Thyroid gland (tissue), 4 donors: ENCODE results near the gene FBXO21. TPM values are rescaled to one million over a fixed set of nuclear protein-coding genes. Genes with fewer than 3 reads are reported as not detected.

Source experiments
- DNase-seq, 2 donors: peaks; one replicate each; pipeline ENCODE4 v3.0.0-alpha.2; 2019
- H3K27ac ChIP-seq, 3 donors: fragments of 200-600 bp; sonication (generic); 1 replicate in 2 of 3; 2 replicates in 1 of 3; pipeline ENCODE4 v1.5.1; 2016 to 2019; ENCODE audit warnings: mild to moderate bottlenecking in 1 of 3, moderate library complexity in 1 of 3
- H3K27me3 ChIP-seq: fragments of 200-600 bp; sonication (generic); one replicate; pipeline ENCODE4 v1.5.1; 2019
- H3K36me3 ChIP-seq, 2 donors: fragments of 200-600 bp; sonication (generic); one replicate each; pipeline ENCODE4 v1.5.1; 2016 to 2019
- H3K4me1 ChIP-seq, 2 donors: fragments of 200-600 bp; sonication (generic); one replicate each; pipeline ENCODE4 v1.5.1; 2017 to 2019
- H3K4me3 ChIP-seq, 3 donors: fragments of 200-600 bp; sonication (generic); replicated peaks in 1 of 3; 1 replicate in 2 of 3; 2 replicates in 1 of 3; pipeline ENCODE4 v1.5.1; 2016; ENCODE audit warnings: mild to moderate bottlenecking in 1 of 3
- H3K9me3 ChIP-seq: fragments of 200-600 bp; sonication (generic); one replicate; pipeline ENCODE4 v1.5.1; 2017
- CTCF ChIP-seq, 6 experiments: fragments of 200-600 bp in 3 of 6; fragments of 450-650 bp in 3 of 6; sonication (generic) in 3 of 6; IDR thresholded peaks; one replicate each; pipeline ENCODE4 v1.5.1; 2016 to 2019; ENCODE audit warnings: antibody characterized with exemption in 6 of 6, mild to moderate bottlenecking in 2 of 6, inconsistent platforms in 1 of 6, moderate library complexity in 1 of 6
- POLR2A ChIP-seq, 2 donors: fragments of 450-650 bp; IDR thresholded peaks; one replicate each; pipeline ENCODE4 v1.6.1; 2017; ENCODE audit warnings: antibody characterized with exemption in 2 of 2, mild to moderate bottlenecking in 2 of 2, moderate library complexity in 1 of 2
- WGBS, 2 donors: methylation state at CpG; one replicate each; pipeline ENCODE4 v1.1.5; 2017; 5-methylcytosine and 5-hydroxymethylcytosine counted together
- intact Hi-C: fragments of 100-400 bp; cut with DNase I; formaldehyde crosslinking; loops from one replicate; pipeline ENCODE4 v1.15.1; 2023
- total RNA-seq, 4 donors: library from RNA; depleted of rRNA; stranded (reverse); fragments of >200 nt; gene quantifications; one replicate each; pipeline ENCODE4 v1.2.3, GENCODE V29; 2016

The FBXO21 gene
- total RNA-seq, 4 donors from 2014 or later = 90.6 to 298 (median 196) TPM

GRCh38 chr12:117101953-117102799, 88.1 kb downstream of the FBXO21 start:
- intact Hi-C loops = no loop called here
- TF ChIP-seq POLR2A (IDR thresholded peaks at IDR 0.05) (no peak), CTCF (IDR thresholded peaks at IDR 0.05) (no peak)
- H3K27ac ChIP-seq = no peak overlapping the region

GRCh38 chr12:117100851-117101673, 89.2 kb downstream of the FBXO21 start:
- WGBS, 2 donors = 66 to 67% methylated on average over 1 to 7 of the region's 8 CpGs
- Histone ChIP-seq H3K4me3 (no peak overlapping the region), H3K27ac (no peak overlapping the region), H3K4me1 (peaks cover 13 to 25% of the 10 kb centered on the region in 2 donors), H3K36me3 (no peaks in the 10 kb centered on the region), H3K9me3 (no peaks in the 10 kb centered on the region), H3K27me3 (no peaks in the 10 kb centered on the region)
- TF ChIP-seq POLR2A (IDR thresholded peaks at IDR 0.05) (no peak), CTCF (IDR thresholded peaks at IDR 0.05) (peak in 2 of 6 experiments; percentile 31 to 32)
- DNase-seq = peak; percentile 35 to 51
- intact Hi-C loops = no loop called here

More at GRCh38 chr12:117101953-117102799, 88.1 kb downstream of the FBXO21 start:
- no peaks in the 10 kb centered on the region for H3K27me3 ChIP-seq
- no peaks in the 10 kb centered on the region for H3K36me3 ChIP-seq
- DNase-seq = no peak
- H3K4me3 ChIP-seq = no peak overlapping the region
- WGBS, 2 donors = 65 to 85% methylated on average over 11 to 14 of the region's 14 CpGs
- H3K4me1 ChIP-seq = peaks cover 13 to 24% of the 10 kb centered on the region in 2 donors
- H3K9me3 ChIP-seq = no peaks in the 10 kb centered on the region

GRCh38 chr12:117100251-117100650, 90.0 kb downstream of the FBXO21 start:
- H3K4me1 ChIP-seq = peaks cover 13 to 28% of the 10 kb centered on the region in 2 donors
- no peaks in the 10 kb centered on the region for H3K9me3 ChIP-seq
- WGBS, 2 donors = 50 to 55% methylated on average over 5 of the region's 5 CpGs
- peak; percentile 20 to 31 for DNase-seq
- H3K4me3 ChIP-seq = no peak overlapping the region
- no peak for TF ChIP-seq POLR2A (IDR thresholded peaks at IDR 0.05)
- TF ChIP-seq CTCF (IDR thresholded peaks at IDR 0.05) = peak in 3 of 6 experiments; percentile 23 to 34 (median 27)
- H3K36me3 ChIP-seq = no peaks in the 10 kb centered on the region
- intact Hi-C loops = no loop called here
- no peak overlapping the region for H3K27ac ChIP-seq
- no peaks in the 10 kb centered on the region for H3K27me3 ChIP-seq

- H3K36me3 ChIP-seq = no peaks in the 10 kb centered on the region
- 5 to 8% methylated on average over 20 to 36 of the region's 85 CpGs for WGBS, 2 donors
- TF ChIP-seq CTCF (IDR thresholded peaks at IDR 0.05) (no peak), POLR2A (IDR thresholded peaks at IDR 0.05) (no peak)
- no peaks in the 10 kb centered on the region for H3K27me3 ChIP-seq
- intact Hi-C loops = no loop called here
- no peak overlapping the region for H3K27ac ChIP-seq
- peaks cover 21 to 45% of the 10 kb centered on the region in 2 donors for H3K4me1 ChIP-seq
- H3K9me3 ChIP-seq = no peaks in the 10 kb centered on the region
- H3K4me3 ChIP-seq = peak overlapping the region; percentile 16 to 51 (median 43)
- DNase-seq = peak; percentile 21 to 46
These were observed 91.7 kb downstream of the FBXO21 start for GRCh38 chr12:117098361-117099217.
